SK-N-SH treated with all-trans-retinoic acid at 6 μM for 48 hours (cell line): ENCODE data around the gene MAGEA6.
"Not testable (repeated sequence)": the region's sequence is repeated elsewhere in the genome, so short reads cannot be mapped to it uniquely, and the experiment has no call there.

Experiments
- BACH2 ChIP-seq: fragments of 250-450 bp; sonication (Bioruptor Pico); IDR thresholded peaks from 2 replicates; pipeline ENCODE4 v1.9.0; 2021; ENCODE audit warnings: mild to moderate bottlenecking, borderline replicate concordance
- ESRRG ChIP-seq: fragments of 250-450 bp; sonication (Bioruptor Pico); IDR thresholded peaks from 2 replicates; pipeline ENCODE4 v1.6.1; 2021; ENCODE audit warnings: mild to moderate bottlenecking
- PPARA ChIP-seq: fragments of 250-450 bp; sonication (Bioruptor Pico); IDR thresholded peaks from 2 replicates; pipeline ENCODE4 v1.5.0; 2020; ENCODE audit warnings: mild to moderate bottlenecking, borderline replicate concordance
- SNAI2 ChIP-seq: fragments of 250-450 bp; sonication (Bioruptor Pico); IDR thresholded peaks from 2 replicates; pipeline ENCODE4 v1.5.0; 2020; ENCODE audit warnings: mild to moderate bottlenecking, moderate library complexity
- ZC3H10 ChIP-seq: fragments of 250-450 bp; sonication (Bioruptor Pico); IDR thresholded peaks from 2 replicates; pipeline ENCODE4 v1.5.1; 2021; ENCODE audit warnings: mild to moderate bottlenecking, moderate library complexity
- ZFP3 ChIP-seq: fragments of 250-450 bp; sonication (Bioruptor Pico); IDR thresholded peaks from 2 replicates; pipeline ENCODE4 v1.5.0; 2020; ENCODE audit warnings: mild to moderate bottlenecking, moderate library complexity
- ZFP30 ChIP-seq: fragments of 450-650 bp; formaldehyde crosslinking; IDR thresholded peaks from 2 replicates; pipeline ENCODE4 v1.5.0; 2022; ENCODE audit warnings: mild to moderate bottlenecking, moderate library complexity
- TF ChIP-seq, protein P1 (sequence below): fragments of 250-450 bp; sonication (Bioruptor Pico); IDR thresholded peaks from 2 replicates; pipeline ENCODE4 v1.5.1; 2020; ENCODE audit warnings: low read depth, mild to moderate bottlenecking, moderate library complexity
- TF ChIP-seq, protein P2 (sequence below): fragments of 250-450 bp; sonication (Bioruptor Pico); IDR thresholded peaks from 2 replicates; pipeline ENCODE4 v1.8.0; 2021; ENCODE audit warnings: low read depth, mild to moderate bottlenecking, moderate library complexity, borderline replicate concordance

DNA sequence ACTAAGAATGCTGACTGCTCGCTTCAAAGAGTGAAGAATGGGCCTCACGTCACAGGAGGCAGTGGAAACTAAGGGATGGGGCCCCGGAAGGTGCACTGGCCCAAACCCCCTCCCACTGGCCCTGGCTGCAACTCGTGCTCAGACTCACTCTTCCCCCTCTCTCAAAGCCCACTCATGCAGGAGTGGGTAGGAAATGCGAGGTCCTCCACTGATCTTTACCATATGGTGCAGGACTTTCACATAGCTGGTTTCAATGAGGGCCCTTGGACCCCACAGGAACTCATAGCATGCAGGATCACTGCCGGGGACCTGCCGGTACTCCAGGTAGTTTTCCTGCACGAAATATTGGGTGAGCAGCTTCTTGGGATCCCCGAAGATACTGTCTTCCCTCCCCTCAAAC lies 2.9 kb downstream of the MAGEA6 start:
- TF ChIP-seq, protein P1, sequence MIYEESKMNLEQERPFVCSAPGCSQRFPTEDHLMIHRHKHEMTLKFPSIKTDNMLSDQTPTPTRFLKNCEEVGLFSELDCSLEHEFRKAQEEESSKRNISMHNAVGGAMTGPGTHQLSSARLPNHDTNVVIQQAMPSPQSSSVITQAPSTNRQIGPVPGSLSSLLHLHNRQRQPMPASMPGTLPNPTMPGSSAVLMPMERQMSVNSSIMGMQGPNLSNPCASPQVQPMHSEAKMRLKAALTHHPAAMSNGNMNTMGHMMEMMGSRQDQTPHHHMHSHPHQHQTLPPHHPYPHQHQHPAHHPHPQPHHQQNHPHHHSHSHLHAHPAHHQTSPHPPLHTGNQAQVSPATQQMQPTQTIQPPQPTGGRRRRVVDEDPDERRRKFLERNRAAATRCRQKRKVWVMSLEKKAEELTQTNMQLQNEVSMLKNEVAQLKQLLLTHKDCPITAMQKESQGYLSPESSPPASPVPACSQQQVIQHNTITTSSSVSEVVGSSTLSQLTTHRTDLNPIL (CRISPR knock-in tag), result not testable (repeated sequence)
- not testable (repeated sequence) for TF ChIP-seq PPARA (CRISPR knock-in tag); ZC3H10 (CRISPR knock-in tag); ZFP3 (CRISPR knock-in tag); BACH2 (CRISPR knock-in tag); ESRRG; SNAI2; ZFP30 (CRISPR knock-in tag)
- TF ChIP-seq, protein P2, sequence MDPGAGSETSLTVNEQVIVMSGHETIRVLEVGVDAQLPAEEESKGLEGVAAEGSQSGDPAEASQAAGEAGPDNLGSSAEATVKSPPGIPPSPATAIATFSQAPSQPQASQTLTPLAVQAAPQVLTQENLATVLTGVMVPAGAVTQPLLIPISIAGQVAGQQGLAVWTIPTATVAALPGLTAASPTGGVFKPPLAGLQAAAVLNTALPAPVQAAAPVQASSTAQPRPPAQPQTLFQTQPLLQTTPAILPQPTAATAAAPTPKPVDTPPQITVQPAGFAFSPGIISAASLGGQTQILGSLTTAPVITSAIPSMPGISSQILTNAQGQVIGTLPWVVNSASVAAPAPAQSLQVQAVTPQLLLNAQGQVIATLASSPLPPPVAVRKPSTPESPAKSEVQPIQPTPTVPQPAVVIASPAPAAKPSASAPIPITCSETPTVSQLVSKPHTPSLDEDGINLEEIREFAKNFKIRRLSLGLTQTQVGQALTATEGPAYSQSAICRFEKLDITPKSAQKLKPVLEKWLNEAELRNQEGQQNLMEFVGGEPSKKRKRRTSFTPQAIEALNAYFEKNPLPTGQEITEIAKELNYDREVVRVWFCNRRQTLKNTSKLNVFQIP (CRISPR knock-in tag), result not testable (repeated sequence)
